WI38 (cell line): ENCODE measurements around the gene SSNA1.

ENCODE experiments used
- H3K4me3 ChIP-seq: 2 replicates; pipeline ENCODE4 v1.5.1; 2011; ENCODE audit warnings: low read depth, mild to moderate bottlenecking, control low read depth, low read length
- CTCF ChIP-seq: IDR thresholded peaks from 2 replicates; pipeline ENCODE4 v1.5.1; 2012; ENCODE audit warnings: low read depth, mild to moderate bottlenecking, control low read depth, low read length

Gene SSNA1

GRCh38 chr9:137228506-137228967 is 40.1 kb downstream of the SSNA1 start:
- TF ChIP-seq CTCF: no peak

GRCh38 chr9:137228968-137229896 is 40.8 kb downstream of the SSNA1 start:
- no peak overlapping the region for H3K4me3 ChIP-seq
- TF ChIP-seq CTCF: no peak

More at GRCh38 chr9:137228506-137228967, 40.1 kb downstream of the SSNA1 start:
- H3K4me3 ChIP-seq: no peak overlapping the region

GRCh38 chr9:137229903-137230704 is 41.6 kb downstream of the SSNA1 start:
- TF ChIP-seq CTCF: no peak
- H3K4me3 ChIP-seq: no peak overlapping the region

GRCh38 chr9:137230705-137231371 is 42.4 kb downstream of the SSNA1 start, which contains the start of gene SLC34A3:
TSS of gene SLC34A3 (plus strand) at chr9:137230901. CDS start at chr9:137231703, 802 bp downstream.
- no peak for TF ChIP-seq CTCF
- H3K4me3 ChIP-seq: no peak within 1 kb of the TSS

- no peak overlapping the region for H3K4me3 ChIP-seq
- no peak for TF ChIP-seq CTCF
Measured at GRCh38 chr9:137231372-137232039, 43.0 kb downstream of the SSNA1 start.

GRCh38 chr9:137232101-137232500 is 43.6 kb downstream of the SSNA1 start:
- no peak overlapping the region for H3K4me3 ChIP-seq
- no peak for TF ChIP-seq CTCF
